HG03378 (cell line): ENCODE results near the gene RAI1.

ENCODE experiments used
- ATAC-seq: cut with Tn5 transposase; IDR thresholded peaks from one replicate; pipeline ENCODE4 v1.9.1; 2021; ENCODE audit warnings: mild to moderate bottlenecking, moderate library complexity; ENCODE audit not compliant: unreplicated experiment

The RAI1 gene

GRCh38 chr17:17839791-17840707 lies 158.8 kb downstream of the RAI1 start:
- no peak for ATAC-seq

- no peak for ATAC-seq
Observed at GRCh38 chr17:17840751-17841591, 159.7 kb downstream of the RAI1 start.

GRCh38 chr17:17841601-17842025 lies 160.4 kb downstream of the RAI1 start:
- ATAC-seq: no peak

DNA sequence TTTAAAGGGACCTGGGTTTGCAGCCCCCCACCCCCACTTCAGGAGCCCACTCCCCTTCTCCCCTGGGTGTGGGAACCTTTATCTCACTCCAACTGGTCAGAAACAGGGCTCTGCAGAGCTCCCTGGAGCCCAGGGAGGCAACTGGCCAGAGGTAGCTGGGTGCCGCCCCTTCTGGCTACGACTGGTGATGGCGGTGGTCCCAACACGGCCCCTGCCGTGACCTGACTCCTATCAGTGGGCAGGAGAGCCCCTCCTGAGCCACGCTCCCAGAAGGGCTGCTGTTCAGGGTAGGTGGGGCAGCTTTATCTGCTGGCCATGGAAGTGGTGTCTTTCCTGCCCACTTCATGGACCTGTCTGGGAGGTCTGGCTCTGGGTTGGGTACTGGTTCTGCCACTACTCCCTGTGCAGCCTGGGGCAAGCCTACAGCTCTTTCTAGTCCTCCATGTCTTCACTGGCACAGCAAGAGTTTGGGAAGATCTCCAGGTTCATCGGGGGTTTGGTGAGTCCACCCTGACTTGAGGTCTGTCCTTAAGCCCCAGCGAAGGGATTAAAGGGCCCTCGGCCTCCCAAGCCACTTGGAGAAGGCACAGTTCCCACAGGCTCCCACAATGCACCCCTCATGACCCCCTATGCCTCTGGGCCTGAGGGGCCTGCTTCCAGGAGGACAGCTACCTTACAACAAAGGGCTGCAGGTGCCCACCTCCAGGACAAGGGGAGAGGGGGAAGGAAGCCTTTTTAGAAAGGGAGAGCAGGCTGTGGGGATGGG lies 161.0 kb downstream of the RAI1 start:
- ATAC-seq: no peak

- no peak for ATAC-seq
Observed at GRCh38 chr17:17843096-17843495, 161.8 kb downstream of the RAI1 start.

DNA sequence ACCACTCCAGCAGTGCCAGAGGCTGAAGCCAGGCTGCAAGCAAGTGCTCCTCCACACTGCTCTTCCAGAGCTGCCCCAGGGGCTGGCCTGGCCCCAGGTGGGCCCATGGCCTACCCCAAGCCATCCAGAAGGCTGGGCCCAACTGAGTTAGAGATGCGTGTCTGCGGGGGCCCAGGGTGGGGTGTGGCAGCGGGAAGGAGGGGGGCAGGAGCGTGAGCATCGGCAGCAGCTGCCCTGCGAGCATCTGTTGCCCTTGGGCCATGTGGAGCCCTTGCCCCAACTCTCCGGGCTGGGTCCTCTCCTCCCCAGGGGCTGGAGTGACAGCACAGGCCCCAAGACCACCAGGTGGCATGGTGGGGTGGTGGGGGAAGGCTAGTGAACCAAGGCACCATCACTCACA lies 162.8 kb downstream of the RAI1 start:
- ATAC-seq: no peak

- ATAC-seq: no peak
Observed at GRCh38 chr17:17844500-17844899, 163.2 kb downstream of the RAI1 start.

DNA sequence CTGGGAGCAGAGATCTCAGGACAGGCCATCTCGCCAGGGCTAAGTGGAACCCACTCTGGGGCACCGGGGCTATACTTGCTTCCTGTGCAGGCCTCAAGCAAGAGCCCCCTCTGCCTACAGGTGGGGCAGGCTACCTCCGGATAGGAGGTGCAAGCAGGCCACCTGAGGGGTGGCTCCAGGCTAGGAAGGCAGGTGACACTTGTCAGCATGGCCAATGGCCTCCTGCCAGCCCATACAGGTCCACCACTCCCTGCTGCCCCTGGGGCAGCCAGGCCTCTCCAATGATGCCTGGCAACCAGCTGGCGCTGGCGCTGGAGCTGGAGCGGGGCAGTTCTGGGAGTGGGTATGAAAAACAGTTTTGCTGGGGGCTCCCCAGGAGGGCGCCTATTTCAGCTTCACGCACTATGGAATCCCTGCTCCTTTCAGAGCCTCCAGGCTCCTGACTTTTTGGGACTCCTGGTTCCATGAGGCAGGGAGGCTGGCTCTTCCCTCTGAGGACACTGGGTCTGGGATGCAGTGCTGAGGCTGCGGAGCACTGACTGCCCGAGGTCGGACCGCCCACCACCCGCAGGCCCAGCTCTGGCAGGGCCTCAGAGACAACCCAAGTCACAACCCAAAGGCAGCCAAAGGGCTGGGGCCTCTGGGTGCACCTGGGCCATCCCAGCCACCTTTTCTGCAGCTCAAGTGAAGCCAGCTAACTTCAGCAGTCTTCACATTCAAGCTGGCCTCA lies 164.0 kb downstream of the RAI1 start:
- ATAC-seq: no peak

GRCh38 chr17:17846003-17846402 lies 164.7 kb downstream of the RAI1 start:
- ATAC-seq: no peak

DNA sequence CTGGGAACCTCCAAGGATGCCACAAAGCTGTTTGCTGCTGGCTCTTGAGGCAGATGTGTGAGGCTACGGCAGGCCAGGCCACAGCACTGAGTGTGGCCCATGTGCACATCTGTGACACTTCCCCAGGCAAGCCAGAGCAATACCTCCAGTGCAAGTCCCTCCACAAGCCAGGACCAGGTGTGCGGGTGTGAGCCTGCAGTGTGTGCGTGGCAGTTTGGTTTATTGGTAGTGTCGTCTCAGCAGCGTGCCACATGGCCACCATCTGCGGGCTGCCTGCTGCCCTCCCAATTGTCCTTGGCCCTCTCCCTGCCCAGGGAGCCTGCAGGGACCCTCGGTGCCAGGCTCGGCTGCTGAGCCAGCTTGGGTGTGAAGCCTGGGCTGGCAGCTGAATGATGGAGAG lies 165.4 kb downstream of the RAI1 start:
- no peak for ATAC-seq

DNA sequence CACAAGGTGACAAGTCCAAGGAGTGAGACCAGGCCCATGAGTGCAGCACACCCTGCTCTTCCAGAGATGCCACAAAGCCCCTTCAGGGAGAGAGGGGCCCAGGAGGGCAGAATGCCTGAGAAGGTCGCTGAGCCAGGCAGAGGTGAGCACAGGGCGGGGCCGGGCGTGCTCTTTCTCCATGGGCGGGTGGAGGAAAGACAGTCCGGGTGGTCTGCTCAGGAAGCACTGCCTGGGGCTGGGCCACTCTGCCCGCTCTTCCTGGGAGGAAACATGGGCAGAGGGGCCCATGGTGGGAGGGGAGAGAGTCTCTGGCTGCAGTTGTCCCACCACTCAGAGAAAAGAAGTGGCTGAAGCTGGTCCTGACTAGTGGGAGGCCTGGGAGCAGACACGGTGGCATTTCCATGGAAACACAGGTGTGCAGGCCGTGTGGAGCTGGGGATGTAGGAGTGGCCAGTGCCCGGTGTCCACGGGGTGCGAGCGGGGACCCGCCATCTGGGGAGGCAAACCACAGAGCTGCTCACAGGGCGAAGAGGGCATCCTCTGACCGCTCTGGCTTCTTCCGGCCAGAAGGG lies 165.9 kb downstream of the RAI1 start:
- ATAC-seq: no peak

- ATAC-seq: no peak
Observed at GRCh38 chr17:17847726-17848125, 166.5 kb downstream of the RAI1 start.

DNA sequence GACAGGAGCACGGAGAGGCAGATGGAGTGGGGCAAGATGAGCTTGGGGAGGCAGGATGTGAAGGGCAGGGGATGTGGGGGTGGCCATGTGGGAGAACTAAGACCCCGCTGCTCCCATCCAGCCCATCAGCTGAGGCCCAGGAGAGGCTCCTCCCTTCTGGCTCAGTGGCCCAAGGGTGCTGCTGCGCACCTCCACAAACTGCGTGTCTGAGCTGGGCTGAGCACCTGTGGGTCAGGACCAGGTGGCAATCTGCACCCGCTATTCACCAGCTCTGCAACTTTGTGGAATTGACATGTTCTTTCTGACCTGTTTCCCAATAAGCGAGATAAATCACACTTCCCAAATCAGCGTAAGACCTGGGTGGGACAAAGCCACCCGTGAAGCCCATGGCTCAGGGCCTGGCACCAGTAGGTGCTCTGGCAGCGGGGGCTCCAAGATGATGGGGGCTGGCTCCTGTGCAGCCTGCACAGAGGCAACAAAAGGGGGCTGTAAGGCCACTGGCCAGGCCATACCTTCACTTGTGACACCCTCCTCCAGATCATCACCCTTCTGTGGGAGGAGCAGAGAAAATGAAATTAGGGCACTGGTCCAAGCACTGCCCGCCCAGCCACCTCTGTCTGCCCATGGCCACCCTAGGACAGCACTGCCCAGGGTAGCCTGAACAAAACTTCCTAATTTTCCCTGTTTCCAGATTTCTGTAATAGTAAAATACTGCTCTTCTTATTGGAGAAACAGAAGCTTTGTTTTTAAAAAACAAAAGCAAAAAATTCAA lies 167.2 kb downstream of the RAI1 start:
- no peak for ATAC-seq

GRCh38 chr17:17849147-17849820 lies 168.0 kb downstream of the RAI1 start:
- ATAC-seq: peak; percentile 61

DNA sequence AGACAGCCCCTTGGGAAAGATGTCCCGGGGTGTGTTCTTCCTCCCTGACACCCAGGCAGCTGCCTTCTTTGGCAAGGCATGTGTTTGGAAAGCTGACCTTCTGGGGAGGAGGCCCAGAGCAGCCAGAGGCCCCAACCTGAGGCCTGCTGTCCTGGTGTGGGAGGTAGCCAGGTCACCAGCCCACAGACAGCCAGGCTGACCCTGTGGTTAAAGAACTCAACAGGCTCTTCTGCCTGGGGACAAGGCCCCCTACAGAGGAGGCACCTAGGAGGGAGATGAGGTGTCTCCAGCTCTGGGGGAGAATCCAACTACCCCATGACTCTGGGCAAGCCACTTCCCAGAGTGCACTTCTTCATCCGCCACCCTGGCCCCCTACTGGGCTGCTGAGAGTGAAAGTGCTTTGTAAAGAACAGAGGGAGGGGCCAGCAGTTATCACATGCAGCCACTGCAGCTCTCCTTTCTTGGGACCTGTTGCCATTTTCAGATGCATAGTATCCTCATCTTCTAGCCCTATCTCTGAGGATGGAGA lies 168.7 kb downstream of the RAI1 start:
- ATAC-seq: no peak

DNA sequence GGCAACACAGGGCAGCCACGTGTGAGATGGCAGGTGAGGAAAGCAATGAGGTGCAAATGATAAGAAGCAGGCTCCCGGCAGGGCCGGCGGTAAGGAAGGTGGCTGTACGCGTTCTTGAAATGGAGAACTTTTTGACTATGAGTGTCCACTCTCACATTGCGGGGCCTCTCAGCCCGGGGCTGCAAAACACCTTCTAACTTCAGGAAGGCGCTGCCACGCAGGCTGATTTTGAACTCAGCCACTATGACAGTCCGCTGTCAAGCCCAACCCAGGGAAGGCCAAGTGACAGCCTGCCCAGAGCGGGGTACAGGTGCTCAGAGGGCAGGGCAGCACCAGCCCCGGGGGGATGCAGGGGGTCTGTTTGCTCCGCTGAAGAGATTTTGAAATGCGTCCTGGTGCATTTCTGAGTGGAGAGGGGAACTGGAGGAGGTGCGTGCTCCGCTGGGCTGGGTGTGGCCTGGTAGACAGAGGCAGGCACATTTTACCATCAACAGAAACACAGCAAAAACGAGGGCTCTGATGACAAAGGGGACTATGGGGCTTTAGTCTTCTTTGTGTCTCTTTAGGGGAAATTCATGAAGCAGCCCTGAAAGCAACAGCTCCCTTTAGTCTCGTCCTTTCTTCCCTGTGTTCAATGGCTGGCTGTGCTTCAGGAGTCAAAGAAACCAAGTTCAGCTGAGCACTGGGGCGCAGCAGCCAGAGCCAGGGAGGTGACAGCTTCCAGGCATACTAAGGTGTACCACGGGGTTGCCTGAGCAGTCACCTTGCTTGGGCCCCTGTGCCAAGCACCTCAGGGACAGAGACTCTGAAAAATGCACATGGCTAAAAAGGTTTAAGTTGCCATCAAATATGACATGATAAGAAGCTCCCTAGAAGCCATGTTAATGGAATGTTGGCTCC lies 170.1 kb downstream of the RAI1 start:
- ATAC-seq: no peak

GRCh38 chr17:17852930-17853329 lies 171.7 kb downstream of the RAI1 start:
- no peak for ATAC-seq
